BJ (cell line): ENCODE measurements around the gene WDR83. TPM values are rescaled to one million over a fixed set of nuclear protein-coding genes. Genes with fewer than 3 reads are reported as not detected.
A peak's percentile ranks its signal among the peaks of the same experiment; 100 is the strongest.

Experiments
- CTCF ChIA-PET: fragments of 350-600 bp; formaldehyde crosslinking; extraction: SDS; loops from one replicate; lab custom pipeline; 2021; ENCODE audit warnings: antibody characterized with exemption, inconsistent platforms; lab: Yijun Ruan, JAX
- POLR2A ChIA-PET: fragments of 300-600 bp; sonication (Branson Sonifier 250); formaldehyde crosslinking; extraction: SDS; loops from one replicate; lab custom pipeline; 2021; ENCODE audit warnings: antibody characterized with exemption; lab: Charles Lee
- DNase-seq: peaks from one replicate; pipeline ENCODE4 v3.0.0-alpha.2; 2011; ENCODE audit warnings: low read depth
- H3K27me3 ChIP-seq: 2 replicates; pipeline ENCODE4 v1.6.0; 2011; ENCODE audit warnings: low read length; ENCODE audit not compliant: control insufficient read depth, insufficient read depth
- H3K36me3 ChIP-seq: 2 replicates; pipeline ENCODE4 v1.5.1; 2011; ENCODE audit warnings: low read length; ENCODE audit not compliant: control insufficient read depth, insufficient read depth
- H3K4me3 ChIP-seq: 2 replicates; pipeline ENCODE4 v1.5.1; 2011; ENCODE audit warnings: low read depth, mild to moderate bottlenecking, control low read depth, low read length
- polyA plus RNA-seq: library from polyadenylated mRNA; depleted of rRNA; stranded (reverse); fragments of >200 nt; gene quantifications from 2 replicates; pipeline ENCODE4 v1.2.3, GENCODE V29; 2011
- TF ChIP-seq, protein P1 (sequence below): IDR thresholded peaks from 2 replicates; pipeline ENCODE4 v1.5.1; 2011; ENCODE audit warnings: low read depth, mild to moderate bottlenecking, control low read depth, inconsistent platforms, low read length, moderate library complexity; ENCODE audit not compliant: insufficient read depth

The WDR83 gene
- polyA plus RNA-seq, 1 experiment = 9.3 TPM

DNA sequence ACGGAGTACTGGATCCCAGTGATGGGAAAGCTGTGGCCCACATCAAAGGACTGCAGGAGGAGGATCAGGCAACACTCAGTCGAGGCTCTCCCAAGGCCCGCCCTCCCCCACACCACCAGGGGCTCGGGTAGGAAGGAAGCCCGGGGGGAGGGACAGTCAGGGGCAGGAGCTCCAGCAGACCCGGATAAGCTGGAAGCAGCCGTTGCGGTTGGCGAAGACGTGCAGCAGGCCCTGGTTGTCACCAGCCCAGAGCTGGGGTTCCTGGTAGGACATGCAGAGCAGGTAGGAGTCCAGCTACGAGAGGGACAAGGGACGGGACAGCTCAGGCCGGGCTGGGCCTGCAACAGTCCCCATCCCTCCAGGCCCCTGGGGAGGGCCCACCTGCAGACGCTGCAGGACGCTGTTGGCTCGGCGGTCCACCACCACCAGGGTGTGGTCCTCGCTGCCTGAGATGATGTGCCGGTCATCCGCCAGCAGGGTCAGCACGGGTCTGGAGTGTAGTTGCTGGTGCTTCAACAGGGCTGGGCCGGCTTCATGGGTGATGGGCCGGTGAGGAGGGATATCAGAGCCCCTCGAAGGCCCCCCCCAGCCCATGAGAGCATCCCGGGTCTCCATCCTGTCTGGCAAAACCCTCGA is 23.1 kb downstream of the WDR83 start:
- DNase-seq = no peak
- Histone ChIP-seq H3K4me3 (no peak overlapping the region), H3K36me3 (peaks cover 6% of the 10 kb centered on the region), H3K27me3 (no peaks in the 10 kb centered on the region)
- TF ChIP-seq, protein P1, sequence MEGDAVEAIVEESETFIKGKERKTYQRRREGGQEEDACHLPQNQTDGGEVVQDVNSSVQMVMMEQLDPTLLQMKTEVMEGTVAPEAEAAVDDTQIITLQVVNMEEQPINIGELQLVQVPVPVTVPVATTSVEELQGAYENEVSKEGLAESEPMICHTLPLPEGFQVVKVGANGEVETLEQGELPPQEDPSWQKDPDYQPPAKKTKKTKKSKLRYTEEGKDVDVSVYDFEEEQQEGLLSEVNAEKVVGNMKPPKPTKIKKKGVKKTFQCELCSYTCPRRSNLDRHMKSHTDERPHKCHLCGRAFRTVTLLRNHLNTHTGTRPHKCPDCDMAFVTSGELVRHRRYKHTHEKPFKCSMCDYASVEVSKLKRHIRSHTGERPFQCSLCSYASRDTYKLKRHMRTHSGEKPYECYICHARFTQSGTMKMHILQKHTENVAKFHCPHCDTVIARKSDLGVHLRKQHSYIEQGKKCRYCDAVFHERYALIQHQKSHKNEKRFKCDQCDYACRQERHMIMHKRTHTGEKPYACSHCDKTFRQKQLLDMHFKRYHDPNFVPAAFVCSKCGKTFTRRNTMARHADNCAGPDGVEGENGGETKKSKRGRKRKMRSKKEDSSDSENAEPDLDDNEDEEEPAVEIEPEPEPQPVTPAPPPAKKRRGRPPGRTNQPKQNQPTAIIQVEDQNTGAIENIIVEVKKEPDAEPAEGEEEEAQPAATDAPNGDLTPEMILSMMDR = no peak
- POLR2A ChIA-PET = no interaction called here
- CTCF ChIA-PET = no interaction called here

DNA sequence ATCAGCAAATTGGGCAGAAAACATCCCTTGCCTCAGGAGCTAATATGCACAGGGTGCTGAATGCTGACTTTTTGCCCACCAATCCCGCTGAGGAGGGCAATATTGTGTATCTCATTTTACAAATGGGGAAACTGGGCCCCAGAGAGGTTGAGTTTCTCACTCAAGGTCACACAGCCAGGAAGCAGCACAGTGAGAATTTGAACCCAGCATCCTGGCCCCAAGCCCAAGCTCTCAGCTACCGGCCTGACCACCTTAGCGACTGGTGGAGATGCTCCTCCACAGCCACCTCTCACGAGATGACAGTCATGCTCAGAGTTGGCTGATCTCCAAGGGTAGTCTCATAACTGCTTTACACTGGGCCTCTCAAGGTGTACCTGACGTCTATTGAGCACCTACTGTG is 26.4 kb downstream of the WDR83 start:
- Histone ChIP-seq H3K4me3 (no peak overlapping the region), H3K27me3 (no peaks in the 10 kb centered on the region), H3K36me3 (peaks cover 5% of the 10 kb centered on the region)
- TF ChIP-seq, protein P1 = no peak
- DNase-seq = no peak
- CTCF ChIA-PET = no interaction called here
- POLR2A ChIA-PET = no interaction called here

DNA sequence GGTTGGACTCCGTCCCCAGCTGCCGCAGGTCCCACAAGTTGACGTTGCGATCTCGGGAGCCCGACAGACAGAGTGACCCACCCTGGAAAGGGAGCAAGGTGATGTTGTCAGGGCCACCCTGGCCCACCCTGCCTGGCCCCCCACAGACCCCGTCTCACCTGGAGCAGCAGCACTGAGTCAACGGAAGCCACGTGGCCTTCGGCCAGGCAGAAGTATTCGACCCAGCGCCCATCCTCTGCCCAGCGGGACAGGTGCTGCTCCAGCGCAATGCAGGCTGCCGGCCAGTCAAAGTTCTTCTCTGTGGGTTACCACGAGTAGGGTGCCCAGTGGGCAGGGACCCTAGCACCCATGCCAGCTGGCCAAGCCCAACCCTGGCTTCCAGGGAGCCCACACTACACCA is 28.0 kb downstream of the WDR83 start:
- ChIA-PET POLR2A (no interaction called here), CTCF (no interaction called here)
- DNase-seq = no peak
- Histone ChIP-seq H3K4me3 (no peak overlapping the region), H3K36me3 (peaks cover 7% of the 10 kb centered on the region), H3K27me3 (no peaks in the 10 kb centered on the region)
- TF ChIP-seq, protein P1 = no peak

DNA sequence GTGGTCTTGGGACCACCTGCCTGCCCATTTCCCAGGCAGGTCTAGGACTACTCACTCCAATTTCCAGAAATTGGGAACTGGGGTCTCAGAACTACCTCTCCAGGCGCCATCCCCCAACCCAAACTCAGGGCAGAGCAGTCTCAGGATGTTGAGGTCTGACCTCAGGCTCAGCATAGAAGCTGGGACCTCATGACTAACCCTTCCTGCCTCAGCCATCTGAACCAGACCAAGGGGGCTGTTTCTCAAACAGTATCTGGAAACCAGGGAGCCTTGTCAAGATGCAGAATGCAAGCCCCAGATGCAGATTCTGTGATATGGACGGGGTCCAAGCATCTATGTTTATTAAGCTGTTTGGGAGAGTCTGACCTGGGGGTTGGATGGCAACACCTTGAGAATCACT is 28.5 kb downstream of the WDR83 start:
- POLR2A ChIA-PET = no interaction called here
- H3K4me3 ChIP-seq = no peak overlapping the region
- CTCF ChIA-PET = interaction anchor here (0.8 kb wide), 1 partner anchor 11 kb away, joined by 3 read pairs; no protein-coding TSS in a partner anchor

DNA sequence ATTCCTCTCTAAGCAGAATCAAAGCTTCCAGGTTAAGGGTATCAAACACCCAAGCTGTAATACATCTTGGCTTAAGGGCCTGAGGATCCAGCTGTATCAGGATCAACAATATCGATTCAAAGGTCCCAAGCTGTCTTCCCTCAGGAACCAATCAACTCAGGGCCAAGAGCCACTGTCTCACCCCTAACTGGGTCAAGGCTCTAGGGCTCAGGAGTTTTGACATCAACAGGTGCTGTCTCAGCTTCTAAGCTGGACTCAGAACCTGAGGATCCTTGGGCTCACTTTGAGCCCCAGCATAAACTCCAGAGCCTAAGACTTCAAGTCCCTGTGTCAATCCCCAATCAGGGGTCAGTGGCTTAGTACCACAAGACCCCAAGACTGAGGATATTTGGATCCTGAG is 28.9 kb downstream of the WDR83 start:
- ChIA-PET CTCF (interaction anchor here (0.8 kb wide), 2 partner anchors 11 to 71 kb away, joined by 3 read pairs; no protein-coding TSS in a partner anchor), POLR2A (no interaction called here)
- Histone ChIP-seq H3K4me3 (peak overlapping the region; percentile 82), H3K36me3 (peaks cover 13% of the 10 kb centered on the region), H3K27me3 (no peaks in the 10 kb centered on the region)
- DNase-seq = no peak
- TF ChIP-seq, protein P1 = no peak

More for the DNA sequence above, 28.5 kb downstream of the WDR83 start:
- Histone ChIP-seq H3K36me3 (peaks cover 10% of the 10 kb centered on the region), H3K27me3 (no peaks in the 10 kb centered on the region)
- TF ChIP-seq, protein P1 = no peak
- no peak for DNase-seq
